Ramos (cell line): ENCODE results near the gene CSAD.
"Not testable (repeated sequence)": the region's sequence is repeated elsewhere in the genome, so short reads cannot be mapped to it uniquely, and the experiment has no call there.

Experiments
- in situ Hi-C: fragments of 300-500 bp; cut with MboI; formaldehyde crosslinking; loops from one replicate; pipeline ENCODE4 v1.14.3; 2022; ENCODE audit warnings: low sequenced_read_pairs; ENCODE audit not compliant: unreplicated experiment

Gene CSAD

GRCh38 chr12:53115112-53115890 is 65.4 kb downstream of the CSAD start:
- in situ Hi-C loops = no loop called here

DNA sequence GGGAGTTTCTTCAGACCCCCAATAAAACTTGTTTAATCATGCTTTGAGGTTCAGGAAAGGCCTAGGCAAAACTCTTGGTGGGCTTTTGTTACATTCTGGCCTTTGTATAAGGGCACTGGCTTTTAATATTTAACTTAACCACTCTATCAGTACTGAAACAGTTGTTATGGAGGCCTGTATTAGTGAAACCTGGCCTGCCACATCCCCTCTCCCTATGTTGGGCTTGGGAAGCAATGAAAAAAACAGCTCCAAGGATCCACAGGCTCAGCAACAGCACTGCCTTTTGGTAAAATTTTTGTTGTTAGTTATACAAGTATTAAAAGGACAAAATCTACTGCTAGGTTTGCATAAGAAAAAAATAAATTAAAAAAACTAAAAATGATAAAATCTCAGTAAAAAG is 66.8 kb downstream of the CSAD start:
- in situ Hi-C loops = no loop called here

- in situ Hi-C loops = no loop called here
Observed at GRCh38 chr12:53113136-53113705, 67.5 kb downstream of the CSAD start.

GRCh38 chr12:53112431-53112830 is 68.3 kb downstream of the CSAD start:
- in situ Hi-C loops = not testable (repeated sequence)
